GM19452 (cell line): ENCODE data around the gene TOP3A.

Experiments used
- ATAC-seq: cut with Tn5 transposase; IDR thresholded peaks from one replicate; pipeline ENCODE4 v1.9.1; 2021; ENCODE audit not compliant: unreplicated experiment

Gene TOP3A

DNA sequence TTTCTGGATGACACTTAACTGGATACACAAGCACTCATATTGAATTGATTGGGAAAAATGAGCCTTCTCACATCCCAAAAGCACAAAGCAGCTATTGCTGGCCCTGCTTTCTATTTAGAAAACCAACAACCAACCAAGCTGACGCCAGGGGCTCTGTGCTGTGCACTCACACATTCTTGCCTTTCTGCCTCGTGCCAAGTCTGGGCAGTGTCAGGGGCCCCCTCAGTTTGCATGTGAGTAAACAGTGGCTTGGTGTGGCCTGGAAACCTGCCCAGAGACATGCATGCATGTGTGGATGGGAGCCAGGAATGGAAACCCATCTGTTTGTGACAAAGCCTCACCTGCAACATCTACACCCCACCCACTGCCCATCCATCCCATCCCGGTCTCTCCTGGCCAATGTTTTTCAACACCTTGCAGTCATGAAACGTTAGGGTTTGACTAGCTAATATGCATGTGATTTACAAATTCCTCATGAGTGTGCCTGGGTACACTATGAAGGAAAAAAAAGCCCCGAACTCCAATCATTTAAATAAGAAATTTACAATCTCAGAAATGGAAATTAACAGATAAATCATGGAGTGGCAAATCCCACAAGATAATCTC is 33.9 kb downstream of the TOP3A start:
- no peak for ATAC-seq

DNA sequence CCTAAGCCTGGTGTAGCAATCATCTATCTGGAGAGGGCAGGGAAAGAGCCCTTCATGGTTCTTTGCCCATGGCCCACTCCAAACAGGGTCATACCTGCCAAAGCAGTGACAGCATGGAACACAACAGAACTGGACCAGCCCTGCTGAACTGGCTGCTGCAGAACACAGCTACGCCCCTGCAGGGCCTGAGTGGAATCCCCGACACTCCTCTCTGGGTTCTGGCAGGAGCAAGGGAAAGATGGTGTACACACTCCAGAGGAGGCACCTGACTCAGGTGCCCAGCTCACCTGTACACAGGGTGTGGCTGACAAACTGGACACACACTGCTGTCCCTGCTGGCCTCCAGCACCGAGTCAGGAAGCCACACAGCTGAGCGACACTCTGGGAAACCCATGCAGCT is 34.5 kb downstream of the TOP3A start:
- ATAC-seq, result no peak

DNA sequence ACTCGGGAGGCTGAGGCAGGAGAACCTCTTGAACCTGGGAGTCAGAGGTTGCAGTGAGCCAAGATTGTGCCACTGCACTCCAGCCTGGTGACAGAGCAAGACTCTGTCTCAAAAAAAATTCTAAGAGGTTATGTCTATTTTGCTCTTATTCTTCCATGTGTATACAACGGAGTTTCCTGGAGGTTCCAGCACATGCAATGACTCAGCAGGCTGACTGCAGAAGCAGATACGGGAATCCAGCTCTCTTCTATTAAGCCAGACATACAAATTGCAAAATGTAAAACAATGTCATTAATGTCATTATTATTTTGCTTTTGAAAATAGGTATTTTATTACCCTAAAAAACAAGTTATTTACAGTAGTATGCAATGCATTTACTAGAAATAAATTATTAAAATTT is 35.9 kb downstream of the TOP3A start:
- ATAC-seq, result no peak

DNA sequence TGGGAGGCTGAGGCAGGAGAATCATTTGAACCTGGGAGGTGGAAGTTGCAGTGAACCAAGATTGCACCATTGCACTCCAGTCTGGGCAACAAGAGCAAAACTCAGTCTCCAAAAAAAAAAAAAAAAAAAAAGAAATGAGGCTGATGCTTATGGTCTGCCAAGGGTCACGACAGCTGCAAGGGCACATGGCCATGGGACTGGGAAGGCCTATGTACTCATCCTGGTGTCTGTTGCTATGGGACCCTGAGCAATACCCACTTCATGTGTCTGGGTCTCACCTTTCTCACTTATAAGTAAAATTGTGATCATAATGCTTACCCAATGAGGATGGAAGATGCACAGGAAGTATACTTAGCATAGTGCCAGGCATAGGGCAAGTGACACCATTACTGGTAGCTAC is 37.7 kb downstream of the TOP3A start:
- ATAC-seq, result no peak

DNA sequence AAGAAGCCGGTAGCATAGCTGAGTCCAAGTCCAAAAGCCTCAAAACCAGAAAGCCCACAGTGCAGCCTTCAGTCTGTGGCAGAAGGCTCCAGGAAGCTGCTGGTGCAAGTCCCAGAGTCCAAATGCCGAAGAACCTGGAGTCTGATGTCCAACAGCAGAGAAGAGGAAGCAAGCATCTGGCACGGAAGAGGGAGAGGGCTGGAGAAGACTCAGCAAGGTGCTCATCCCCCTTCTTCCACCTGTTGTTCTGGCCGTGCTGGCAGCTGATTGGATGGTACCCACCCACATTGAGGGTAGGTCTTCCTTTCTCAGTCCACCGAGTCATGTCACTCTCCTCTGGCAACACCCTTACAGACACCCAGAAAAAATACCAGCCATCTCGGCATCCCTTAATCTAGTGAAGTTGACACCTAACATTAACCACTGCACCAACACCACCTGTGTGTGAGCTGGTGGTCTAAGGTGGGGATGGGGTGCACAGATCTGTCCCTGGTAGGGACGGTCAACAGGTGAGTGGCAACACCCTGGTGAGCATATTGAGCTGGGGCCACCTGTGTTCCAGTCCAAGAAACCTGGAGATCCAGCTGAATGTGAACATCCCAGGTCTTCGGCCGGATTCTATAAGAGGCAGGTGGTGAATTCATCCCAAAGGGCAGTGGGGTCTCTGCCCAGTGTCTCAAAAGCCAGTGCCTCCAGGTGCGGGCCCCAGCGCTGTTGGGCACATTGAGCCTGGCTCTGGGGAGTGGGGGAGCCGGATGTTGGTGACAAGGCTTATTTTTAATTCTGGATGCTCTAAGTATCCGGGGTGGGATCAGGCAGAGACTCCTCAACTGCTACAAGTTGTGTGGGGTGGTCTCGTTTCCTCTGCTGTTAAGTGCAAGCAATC is 44.5 kb downstream of the TOP3A start:
- ATAC-seq, result no peak

DNA sequence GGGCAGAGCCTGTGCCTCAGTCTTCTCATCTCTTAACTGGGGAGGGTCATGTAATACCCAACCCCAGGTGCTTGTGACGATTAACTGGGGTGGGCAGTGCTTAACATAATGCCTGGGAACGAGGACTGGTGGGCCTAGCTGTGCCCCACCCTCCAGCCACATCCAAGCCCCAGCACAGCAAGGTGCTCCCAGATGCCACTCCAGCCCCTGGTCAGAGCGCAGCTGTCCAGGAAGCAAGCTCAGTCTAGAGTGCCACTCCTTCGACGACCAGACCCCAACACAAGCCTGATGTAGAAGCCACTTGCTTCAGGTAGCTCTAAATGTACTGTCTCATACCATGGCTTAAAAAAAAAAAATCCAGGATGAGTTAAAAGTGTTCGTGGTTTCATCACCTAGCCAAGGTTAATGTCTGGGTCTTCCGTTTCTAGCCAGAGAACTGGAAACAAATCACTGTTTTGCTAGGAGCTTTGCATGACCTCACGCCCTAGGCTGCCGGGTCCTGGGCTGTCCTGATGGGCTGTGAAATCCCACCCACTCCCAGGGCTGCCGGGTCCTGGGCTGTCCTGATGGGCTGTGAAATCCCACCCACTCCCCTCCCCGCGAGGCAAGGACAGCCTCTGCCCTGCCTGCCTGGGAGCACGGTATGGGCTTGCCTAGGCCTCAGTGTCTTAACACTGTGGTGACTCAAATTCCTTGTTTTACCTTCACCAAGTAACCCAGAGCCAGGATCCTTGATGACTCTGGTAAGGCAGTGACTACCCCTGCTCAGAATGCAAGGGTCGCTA is 46.7 kb downstream of the TOP3A start:
- ATAC-seq, result no peak

DNA sequence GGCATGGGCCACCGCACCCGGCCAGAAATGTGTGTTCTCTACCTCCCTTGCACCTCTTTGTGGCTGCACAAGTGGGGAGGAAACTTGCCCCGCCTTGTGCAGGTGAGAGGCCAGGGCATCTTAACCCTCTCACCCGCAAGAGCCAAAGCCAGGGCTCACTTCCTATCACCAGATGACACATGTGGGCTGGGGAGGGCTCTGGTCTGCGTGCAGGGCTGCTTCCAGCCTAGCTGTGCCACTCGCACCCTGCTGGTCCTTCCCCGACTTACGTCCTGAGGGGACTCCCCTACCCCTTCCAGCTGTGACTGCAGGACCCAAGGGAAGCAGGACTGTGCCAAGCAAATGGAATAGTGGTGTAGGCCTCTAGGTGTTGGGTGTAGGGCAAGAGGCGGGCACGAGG is 47.4 kb downstream of the TOP3A start:
- no peak for ATAC-seq

DNA sequence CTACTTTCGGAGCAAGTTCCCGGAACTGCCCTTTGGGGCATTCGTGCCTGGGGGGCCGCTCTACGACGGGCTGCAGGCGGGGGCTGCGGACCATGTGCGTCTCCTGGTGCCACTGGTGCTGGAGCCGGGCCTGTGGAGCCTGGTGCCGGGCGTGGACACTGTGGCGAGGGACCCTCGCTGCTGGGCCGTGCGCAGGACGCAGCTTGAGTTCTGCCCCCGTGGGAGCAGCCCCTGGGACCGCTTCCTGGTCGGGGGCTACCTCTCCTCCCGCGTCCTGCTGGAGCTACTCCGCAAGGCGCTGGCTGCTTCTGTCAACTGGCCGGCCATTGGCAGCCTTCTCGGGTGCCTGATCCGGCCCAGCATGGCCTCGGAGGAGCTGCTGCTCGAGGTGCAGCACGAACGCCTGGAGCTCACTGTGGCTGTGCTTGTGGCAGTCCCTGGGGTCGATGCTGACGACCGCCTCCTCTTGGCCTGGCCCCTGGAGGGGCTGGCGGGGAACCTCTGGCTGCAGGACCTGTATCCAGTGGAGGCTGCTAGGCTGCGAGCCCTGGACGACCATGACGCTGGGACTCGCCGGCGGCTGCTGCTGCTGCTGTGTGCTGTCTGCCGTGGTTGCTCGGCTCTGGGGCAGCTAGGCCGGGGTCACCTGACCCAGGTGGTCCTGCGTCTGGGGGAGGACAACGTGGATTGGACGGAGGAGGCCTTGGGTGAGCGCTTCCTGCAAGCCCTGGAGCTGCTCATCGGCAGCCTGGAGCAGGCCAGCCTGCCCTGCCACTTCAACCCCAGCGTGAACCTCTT is 50.7 kb downstream of the TOP3A start:
- ATAC-seq, result no peak

DNA sequence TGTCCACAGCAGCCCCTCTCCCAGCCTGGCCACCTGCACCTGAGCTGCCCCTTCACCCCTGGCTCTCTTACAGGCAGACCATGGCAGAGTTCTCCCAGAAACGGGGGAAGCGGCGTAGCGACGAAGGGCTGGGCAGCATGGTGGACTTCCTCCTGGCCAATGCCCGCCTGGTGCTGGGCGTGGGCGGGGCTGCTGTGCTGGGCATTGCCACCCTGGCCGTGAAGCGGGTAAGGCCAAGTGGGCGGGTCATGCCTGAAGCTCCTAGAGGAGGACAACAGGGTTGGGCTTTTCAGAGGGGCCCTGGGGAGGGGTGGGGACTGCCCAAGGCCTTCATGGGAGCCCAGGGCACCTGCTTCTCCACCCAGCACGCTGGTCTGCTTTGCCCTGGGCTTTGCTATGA is 52.2 kb downstream of the TOP3A start:
- ATAC-seq, result no peak

DNA sequence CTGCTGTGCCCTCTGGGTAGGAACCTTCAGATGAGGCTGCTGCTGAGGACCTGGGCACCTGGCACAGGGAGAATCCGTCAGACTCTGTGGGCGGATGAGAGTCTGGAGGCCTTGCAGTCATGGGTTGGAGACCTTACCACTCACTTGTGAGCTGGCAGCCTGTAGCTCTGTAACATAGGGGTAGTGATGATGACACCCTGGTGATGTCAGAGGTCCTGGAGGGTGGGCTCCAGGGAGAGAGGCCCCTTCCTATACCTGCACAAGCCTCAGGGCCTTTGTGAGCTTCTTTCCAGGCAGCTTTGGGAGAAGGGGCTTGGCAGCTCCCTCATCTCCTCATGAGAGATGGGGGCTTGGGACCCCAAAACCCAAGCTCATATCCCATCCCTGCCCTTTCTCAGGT is 52.7 kb downstream of the TOP3A start:
- no peak for ATAC-seq

DNA sequence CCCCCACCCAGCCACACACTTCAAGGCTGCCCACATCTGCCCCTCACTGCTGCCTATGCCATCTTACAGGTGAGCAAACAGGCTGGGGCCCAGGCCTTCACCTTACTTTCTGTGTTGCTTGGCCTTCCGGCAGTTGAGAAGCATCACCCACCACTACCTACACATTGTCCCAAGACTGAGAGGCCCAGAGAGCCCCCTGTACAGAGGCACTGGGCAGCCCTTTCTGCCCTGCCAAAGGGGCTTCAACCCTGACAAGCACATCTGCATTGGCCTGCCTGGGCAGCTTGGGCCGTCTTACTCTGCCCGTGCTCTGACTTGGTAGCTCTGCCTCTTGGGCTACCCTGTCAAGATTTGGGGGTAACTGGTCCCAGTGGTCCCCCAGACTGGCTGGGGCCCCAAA is 53.1 kb downstream of the TOP3A start:
- no peak for ATAC-seq

DNA sequence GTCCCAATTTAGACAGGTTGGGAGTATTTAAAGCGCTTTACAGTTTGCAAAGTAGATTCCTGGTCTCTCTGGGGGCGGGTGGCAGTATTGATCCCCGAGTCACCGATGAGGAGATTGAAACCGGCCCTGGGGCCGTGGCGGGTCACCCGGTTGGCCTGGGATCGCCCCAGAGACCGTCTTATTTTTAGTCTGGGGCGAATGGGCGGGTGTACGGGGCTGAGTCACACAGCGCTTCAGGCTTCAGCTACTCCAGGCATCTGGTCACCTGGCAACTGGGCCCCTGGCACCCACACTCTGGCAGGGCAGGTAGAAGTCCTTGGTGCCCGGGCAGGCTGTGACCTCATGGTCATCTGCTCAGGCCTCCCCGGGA is 53.7 kb downstream of the TOP3A start:
- ATAC-seq, result peak; percentile 14

DNA sequence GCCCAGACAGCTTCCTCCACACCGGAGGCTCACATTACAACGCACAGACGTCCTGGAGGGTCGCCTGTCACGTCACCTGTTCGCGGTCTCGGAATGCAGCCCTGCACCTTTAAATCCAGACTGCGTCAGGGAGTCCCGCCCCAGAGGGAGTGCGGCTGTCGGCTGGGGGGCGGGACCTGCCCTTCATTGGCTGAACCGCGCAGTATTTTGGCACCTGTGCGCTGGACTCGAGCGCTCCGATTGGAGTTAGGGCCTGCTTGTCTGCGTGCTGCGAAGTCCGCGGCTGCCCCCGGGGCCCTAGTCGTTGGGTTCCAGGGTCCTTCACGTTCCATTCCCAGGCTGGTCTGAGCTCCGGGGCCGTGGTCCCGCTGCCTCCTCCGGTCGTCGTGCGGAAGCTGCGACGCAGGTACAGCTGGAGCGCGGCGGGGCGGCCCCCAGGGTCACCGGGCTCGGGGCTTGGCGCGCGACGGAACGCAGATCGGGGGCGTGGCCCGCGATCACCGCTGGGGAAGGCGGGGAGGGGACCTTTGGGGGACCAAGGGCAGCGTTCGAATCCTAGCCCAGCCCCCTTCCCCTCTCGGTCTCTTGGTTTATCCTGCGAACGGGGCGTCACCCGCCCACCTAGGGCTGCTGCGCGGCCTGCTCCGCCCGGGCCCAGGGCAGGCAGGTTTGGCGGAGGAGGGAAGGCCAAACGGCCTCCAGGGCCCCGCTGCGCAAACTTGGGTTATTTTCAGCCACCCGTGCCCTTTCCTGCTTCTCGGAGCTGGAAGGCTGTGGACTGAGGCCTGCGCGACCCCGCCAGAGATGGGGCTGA is 54.3 kb downstream of the TOP3A start, which contains the start of gene MIEF2:
TSS of gene MIEF2 (plus strand) at position 331 of the 814 bp plus-strand sequence. CDS start 2,059 bp downstream, outside the sequence.
- peak; percentile 74 for ATAC-seq

DNA sequence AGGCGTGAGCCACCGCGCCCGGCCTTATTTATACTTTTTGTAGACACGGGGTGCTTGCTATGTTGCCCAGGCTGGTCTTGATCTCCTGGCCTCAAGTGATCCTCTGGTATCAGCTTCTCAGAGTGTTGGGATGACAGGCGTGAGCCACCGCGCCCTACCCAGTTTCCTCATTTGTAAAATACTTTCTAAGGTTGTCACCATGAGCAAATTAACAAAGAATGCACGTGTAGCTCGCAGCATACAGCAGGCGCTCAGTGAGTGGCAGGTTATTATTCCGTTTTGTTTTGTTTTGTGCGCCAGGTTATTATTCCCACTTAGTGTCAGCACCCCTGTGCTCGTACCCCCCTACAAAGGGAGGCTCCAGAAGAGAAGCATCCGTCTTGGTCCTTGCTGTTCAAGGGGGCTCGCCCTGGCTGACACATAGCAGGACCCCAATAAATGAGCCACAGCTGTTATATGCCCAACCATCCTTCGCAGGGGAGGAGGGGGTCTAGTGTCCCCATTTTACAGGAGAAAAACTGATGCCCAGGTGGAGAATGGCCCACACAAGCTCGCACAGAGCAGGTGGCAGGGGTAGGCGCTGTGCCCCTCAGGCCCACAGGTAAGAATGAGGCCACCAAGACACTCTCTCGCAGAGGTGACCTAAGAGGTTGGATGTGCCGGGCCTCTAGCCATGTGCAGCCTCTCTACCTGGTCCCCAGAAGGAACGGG is 55.0 kb downstream of the TOP3A start:
- ATAC-seq, result no peak

DNA sequence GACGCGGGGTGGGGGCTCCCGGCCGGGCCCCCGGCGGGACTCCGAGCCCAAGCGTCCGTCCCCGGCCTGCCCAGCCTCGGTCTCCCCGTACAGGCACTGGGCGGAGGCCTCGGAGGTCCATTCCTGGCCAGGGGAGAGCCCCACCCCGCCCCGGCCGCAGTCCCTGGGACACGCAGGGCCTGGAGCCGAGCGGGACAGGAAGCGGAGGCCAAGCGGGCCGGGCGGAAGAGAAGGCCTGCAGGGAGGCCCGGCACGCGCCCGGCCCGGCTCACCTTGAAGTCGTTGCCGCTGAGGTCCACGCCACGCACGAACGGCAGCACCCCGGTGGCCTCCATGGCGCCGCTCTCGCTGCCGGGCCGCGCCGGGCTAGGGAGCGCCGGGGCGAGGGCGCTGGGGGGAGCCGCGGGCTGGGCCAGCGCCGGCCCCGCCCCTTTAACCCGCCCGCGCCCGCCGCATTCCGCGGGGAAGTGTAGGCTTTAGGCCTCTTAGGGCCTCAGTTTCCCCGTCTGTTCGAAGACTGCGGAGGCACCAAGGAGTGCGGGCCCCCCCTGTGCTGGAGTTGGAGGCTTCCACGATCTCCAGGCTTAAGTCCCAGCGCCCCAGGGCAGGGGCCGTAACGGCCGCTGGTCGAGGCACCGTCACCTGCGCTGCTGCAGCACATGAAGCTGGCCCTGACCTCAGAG is 56.3 kb downstream of the TOP3A start, which contains the start of gene FLII:
TSS of gene FLII (minus strand) at position 383 of the 683 bp plus-strand sequence. CDS start at position 335, 48 bp downstream.
- no peak for ATAC-seq

DNA sequence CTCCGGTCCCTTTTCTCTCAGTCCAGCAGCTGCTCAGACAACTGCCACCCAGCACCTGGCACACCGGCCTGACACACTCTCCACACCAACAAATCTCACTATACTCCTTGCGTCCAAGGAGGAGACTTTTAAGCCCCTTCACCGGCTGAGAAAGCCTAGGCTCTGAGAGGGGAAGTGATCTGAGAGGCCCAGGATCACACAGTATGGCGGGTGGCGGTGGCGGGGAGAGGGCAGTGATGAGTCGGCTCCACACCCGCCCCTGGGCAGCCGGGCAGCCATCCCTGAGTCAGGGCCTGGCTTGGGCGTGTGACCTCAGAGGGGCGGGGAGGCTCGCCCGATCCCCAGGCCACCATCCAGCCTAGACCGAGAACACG is 56.8 kb downstream of the TOP3A start:
- ATAC-seq, result no peak

DNA sequence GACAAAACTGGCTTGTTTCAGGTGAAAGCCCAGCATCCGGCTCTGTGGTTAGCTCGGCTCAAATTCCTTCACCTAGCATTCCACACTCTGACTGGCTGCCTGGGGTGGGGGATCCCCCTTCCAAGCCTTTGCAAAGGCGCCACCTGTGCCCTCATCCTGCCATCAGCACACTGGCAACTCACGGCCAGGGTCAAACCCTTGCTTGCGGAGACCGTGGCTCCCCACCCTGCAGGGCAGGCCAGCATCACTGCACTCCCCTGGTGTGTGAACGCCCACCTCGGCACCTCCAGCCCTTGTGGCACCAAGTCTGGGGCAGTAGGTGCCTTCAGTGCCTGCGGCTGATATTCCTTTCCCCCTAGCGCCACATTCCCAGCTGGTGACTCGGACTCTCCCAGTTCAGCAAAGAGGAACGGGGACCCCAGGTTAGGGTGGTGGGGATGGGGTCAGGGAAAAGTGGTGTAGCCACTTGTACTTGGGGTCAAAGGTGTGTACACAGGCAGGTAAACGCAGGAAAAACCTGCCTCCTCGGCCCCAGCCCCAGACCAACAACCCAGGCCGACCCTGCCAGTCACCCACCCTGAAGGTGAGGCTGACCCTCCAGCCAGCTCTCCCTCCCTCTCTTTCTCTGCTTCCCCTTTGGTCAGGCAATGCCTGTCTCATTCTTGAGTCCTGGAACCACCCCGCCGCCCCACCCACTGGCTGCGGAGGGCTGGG is 57.4 kb downstream of the TOP3A start:
- ATAC-seq, result no peak

DNA sequence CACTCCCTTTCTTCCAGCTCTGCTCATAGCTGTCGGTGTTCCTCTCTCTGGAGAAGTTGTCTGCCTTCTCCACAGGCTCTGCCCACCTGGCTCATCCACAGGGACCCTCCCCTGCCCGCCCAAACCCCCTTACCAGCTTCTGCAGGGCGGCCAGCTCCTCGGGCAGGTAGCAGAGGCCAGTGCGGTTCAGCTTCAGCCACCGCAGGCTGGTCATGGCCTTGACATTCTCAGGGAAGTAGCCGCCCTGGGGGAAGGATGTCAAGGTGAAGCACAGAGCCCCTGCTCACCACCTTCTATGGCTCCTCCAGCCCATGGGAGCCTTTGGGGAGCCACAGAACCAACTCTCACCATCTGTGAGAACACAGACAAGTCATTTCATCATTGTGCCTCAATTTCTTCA is 58.0 kb downstream of the TOP3A start:
- no peak for ATAC-seq
